ENCODE data around the gene DDX39B. TPM values are rescaled to one million over a fixed set of nuclear protein-coding genes. Genes with fewer than 3 reads are reported as not detected.
A peak's percentile ranks its signal among the peaks of the same experiment; 100 is the strongest.

DDX39B gene
- total and polyA plus RNA-seq, 2 of the 8 experiments (the other 6 are each of a cell fraction or from before 2014, with no cell fraction given), result 780 to 1,164 TPM

DNA sequence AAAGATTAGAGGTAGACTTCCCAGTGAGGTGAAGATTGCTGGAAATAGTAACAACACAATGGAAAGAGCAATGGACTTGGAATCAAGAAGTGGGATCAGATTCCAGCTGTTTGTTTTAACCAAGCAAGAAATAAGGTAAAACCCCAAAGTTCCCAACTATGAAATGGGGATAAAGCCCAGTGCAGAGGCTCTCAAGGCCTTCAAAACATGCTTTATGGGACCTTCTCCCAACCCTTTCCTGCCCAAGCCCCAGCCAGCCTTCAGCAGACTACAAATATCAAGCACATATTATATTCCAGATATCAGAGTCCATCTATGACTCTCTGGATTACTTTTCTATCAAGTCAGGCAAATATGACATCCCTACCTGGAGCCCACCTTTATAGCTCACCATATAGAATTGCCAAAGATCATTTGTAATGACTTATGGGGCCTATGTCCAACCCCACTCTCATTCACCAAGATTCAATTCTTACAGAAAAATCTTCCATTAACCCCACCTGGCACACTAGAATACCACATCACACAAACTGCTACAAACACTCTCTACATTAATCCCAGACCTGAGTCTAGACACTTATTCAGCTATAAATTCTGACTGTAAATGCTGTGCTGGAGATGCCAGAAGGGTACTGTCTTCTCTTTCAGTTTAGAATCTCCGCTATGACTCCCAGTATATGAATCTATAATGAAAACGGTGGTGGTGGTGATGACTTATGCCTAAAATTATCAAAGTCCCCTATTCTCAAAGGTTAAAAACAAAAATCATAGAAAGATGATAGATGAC lies 6.1 kb downstream of the DDX39B start:
- Histone ChIP-seq H2AK5ac (ENCODE audit: low read depth, low read length) (no peak overlapping the region), H3K79me2 (ENCODE audit: control insufficient read depth in 1 of 2, insufficient read depth in 2 of 2, low read length in 2 of 2) (peaks cover 26 to 62% of the 10 kb centered on the region in 2 experiments), H3K14ac (ENCODE audit: insufficient read length) (no peak overlapping the region), H3K9me3 (ENCODE audit: insufficient read depth in 2 of 2, low read depth in 1 of 2, low read length in 1 of 2) (no peaks in the 10 kb centered on the region), H2BK20ac (ENCODE audit: low read length) (no peak overlapping the region), H4K20me1 (replicated peaks in 1 of 2; ENCODE audit: control insufficient read depth in 1 of 2, insufficient read depth in 2 of 2, low read length in 2 of 2) (peaks cover 50 to 53% of the 10 kb centered on the region in 2 experiments), H3K27ac (ENCODE audit: low read depth, low read length) (no peak overlapping the region), H3K23me2 (ENCODE audit: low read depth, low read length) (peaks cover 5% of the 10 kb centered on the region), H3K4me3 (ENCODE audit: extremely low read depth in 1 of 4, insufficient read depth in 2 of 4, low read depth in 3 of 4, low read length in 4 of 4) (no peak overlapping the region), H3K18ac (ENCODE audit: extremely low read depth, low read length) (no peak overlapping the region), H4K5ac (ENCODE audit: insufficient read length, low read depth, low read length) (no peak overlapping the region), H3K36me3 (ENCODE audit: control insufficient read depth in 2 of 4, insufficient read depth in 4 of 4, low read length in 3 of 4) (peaks cover 76 to 99% (median 93%) of the 10 kb centered on the region in 4 experiments), H2BK5ac (ENCODE audit: low read depth, low read length) (no peak overlapping the region), H3K23ac (ENCODE audit: insufficient read length) (no peak overlapping the region), H2BK15ac (ENCODE audit: low read length) (no peak overlapping the region), H3K4me1 (replicated peaks in 1 of 4; ENCODE audit: control insufficient read depth in 3 of 4, insufficient read depth in 4 of 4, low read length in 3 of 4) (peaks cover 2 to 13% (median 9%) of the 10 kb centered on the region in 4 experiments; a peak in 5 of 7 replicates), H3K56ac (replicated peaks; ENCODE audit: insufficient read length, low read depth, low read length) (no peak overlapping the region), H3K27me3 (replicated peaks in 1 of 4; ENCODE audit: control insufficient read depth in 3 of 4, extremely low read depth in 1 of 4, insufficient read depth in 3 of 4, low read length in 3 of 4) (no peaks in the 10 kb centered on the region), H2AFZ (ENCODE audit: low read length) (no peak overlapping the region), H2BK120ac (replicated peaks; ENCODE audit: low read depth, low read length) (no peak overlapping the region), H3K4ac (replicated peaks; ENCODE audit: insufficient read length, low read depth, low read length) (no peak overlapping the region), H4K8ac (ENCODE audit: extremely low read depth, insufficient read depth, low read length) (no peak overlapping the region), H3K4me2 (ENCODE audit: insufficient read depth in 1 of 2, low read depth in 2 of 2, low read length in 2 of 2) (no peak overlapping the region), H4K91ac (replicated peaks; ENCODE audit: insufficient read length, low read length) (no peak overlapping the region), H3K79me1 (ENCODE audit: low read depth, low read length) (peaks cover 10% of the 10 kb centered on the region; the same call in 1 of the 2 replicates), H3K9ac (replicated peaks in 1 of 4; ENCODE audit: extremely low read depth in 1 of 4, low read depth in 3 of 4, low read length in 3 of 4) (no peak overlapping the region), H2BK12ac (ENCODE audit: low read depth, low read length) (no peak overlapping the region)
- CTCF ChIA-PET (ENCODE audit: partially characterized antibody), result no interaction called here
- 83% methylated on average over 2 of the region's 2 CpGs; no CpG with 5 or more reads in 1 of the 2 experiments for WGBS, 2 experiments (ENCODE audit: extremely low coverage in 1 of 2, insufficient coverage in 1 of 2, insufficient read length in 1 of 2, insufficient replicate concordance in 2 of 2, low coverage in 1 of 2, low lambda C conversion rate in 2 of 2, missing lambda C conversion rate in 1 of 2)
- TF ChIP-seq POU5F1 (IDR thresholded peaks at IDR 0.05; ENCODE audit: low read depth, low read length), result no peak
- no peak for TF ChIP-seq TAF7 (optimal IDR thresholded peaks at IDR 0.05; ENCODE audit: borderline replicate concordance, low read depth, low read length)
- TF ChIP-seq USF2 (IDR thresholded peaks at IDR 0.05; ENCODE audit: low read length), result no peak
- TF ChIP-seq POLR2A (IDR thresholded peaks at IDR 0.05; ENCODE audit: control extremely low read depth in 1 of 2, low read depth in 2 of 2, low read length in 2 of 2), result peak in 1 of 2 experiments; percentile 59; a peak in 2 of 3 replicates
- TF ChIP-seq JUN (IDR thresholded peaks at IDR 0.05; ENCODE audit: low read depth, low read length), result no peak
- no peak for FAIRE-seq
- POLR2A ChIA-PET (ENCODE audit: partially characterized antibody), result interaction anchor here (0.7 to 18.4 kb wide), 20 partner anchors 5 to 125 kb away, joined by 3 to 428 read pairs (median 4); partner anchors contain the start of genes APOM, ATP6V1G2, C6orf47 and DDX39B
- DNase-seq (ENCODE audit: low read depth in 1 of 2, low spot score in 2 of 2), result no peak

All from H1 (cell line).